Prostate gland (tissue), 2 donors: ENCODE data around the gene BMERB1. TPM values are rescaled to one million over a fixed set of nuclear protein-coding genes. Genes with fewer than 3 reads are reported as not detected.

Experiments
- DNase-seq: peaks from one replicate; pipeline ENCODE4 v3.0.0-alpha.2; 2019; ENCODE audit warnings: low spot score
- H3K27ac ChIP-seq, 2 donors: fragments of 200-600 bp; sonication (generic); 2 replicates each; pipeline ENCODE4 v1.5.1; 2017 to 2019
- H3K27me3 ChIP-seq: fragments of 200-600 bp; sonication (generic); replicated peaks from 2 replicates; pipeline ENCODE4 v1.5.1; 2019; ENCODE audit not compliant: insufficient read depth
- H3K36me3 ChIP-seq, 2 donors: fragments of 200-600 bp; sonication (generic); 1 replicate in 1 of 2; 2 replicates in 1 of 2; pipeline versions ENCODE4 v1.5.1 to v1.8.1; 2017 to 2019
- H3K4me1 ChIP-seq: fragments of 200-600 bp; sonication (generic); replicated peaks from 2 replicates; pipeline ENCODE4 v1.5.1; 2019
- H3K4me3 ChIP-seq, 2 donors: fragments of 200-600 bp; sonication (generic); 2 replicates each; pipeline ENCODE4 v1.5.1; 2017 to 2019
- H3K9me3 ChIP-seq: fragments of 200-600 bp; sonication (generic); 2 replicates; pipeline ENCODE4 v1.5.1; 2017
- POLR2A ChIP-seq: fragments of 450-650 bp; IDR thresholded peaks from one replicate; pipeline ENCODE4 v1.6.1; 2016; ENCODE audit warnings: antibody characterized with exemption, mild to moderate bottlenecking
- POLR2AphosphoS5 ChIP-seq: sonication (generic); formaldehyde crosslinking; IDR thresholded peaks from one replicate; pipeline ENCODE4 v1.6.1; 2017; ENCODE audit warnings: antibody characterized with exemption
- WGBS: methylation state at CpG from one replicate; pipeline ENCODE4 v1.1.5; 2018; 5-methylcytosine and 5-hydroxymethylcytosine counted together
- intact Hi-C: fragments of 100-400 bp; cut with DNase I; formaldehyde crosslinking; loops from one replicate; pipeline ENCODE4 v1.14.2; 2022
- total RNA-seq, 2 donors: library from RNA; depleted of rRNA; stranded (reverse); fragments of >200 nt; gene quantifications; one replicate each; pipeline ENCODE4 v1.1.0, GENCODE V29; 2016
- TF ChIP-seq, protein P1 (sequence below), 4 experiments: fragments of 200-600 bp in 2 of 4; fragments of 450-650 bp in 2 of 4; sonication (generic) in 2 of 4; IDR thresholded peaks; 1 replicate in 3 of 4; 2 replicates in 1 of 4; pipeline ENCODE4 v1.5.1; 2016 to 2019; ENCODE audit warnings: antibody characterized with exemption in 4 of 4, mild to moderate bottlenecking in 2 of 4, moderate library complexity in 2 of 4

BMERB1 gene
- total RNA-seq, 2 donors from 2014 or later, result 49.1 to 51.1 TPM

GRCh38 chr16:15434079-15434424 is 336 bp upstream of the BMERB1 start:
- Histone ChIP-seq H3K36me3 (no peaks in the 10 kb centered on the region), H3K27me3 (no peaks in the 10 kb centered on the region), H3K27ac (peak overlapping the region; percentile 59 to 64), H3K9me3 (no peaks in the 10 kb centered on the region), H3K4me1 (no peaks in the 10 kb centered on the region), H3K4me3 (peak overlapping the region; percentile 49 to 63)
- WGBS, result 23% methylated on average over 12 of the region's 12 CpGs
- TF ChIP-seq POLR2A (no peak), POLR2AphosphoS5 (no peak)
- TF ChIP-seq, protein P1, sequence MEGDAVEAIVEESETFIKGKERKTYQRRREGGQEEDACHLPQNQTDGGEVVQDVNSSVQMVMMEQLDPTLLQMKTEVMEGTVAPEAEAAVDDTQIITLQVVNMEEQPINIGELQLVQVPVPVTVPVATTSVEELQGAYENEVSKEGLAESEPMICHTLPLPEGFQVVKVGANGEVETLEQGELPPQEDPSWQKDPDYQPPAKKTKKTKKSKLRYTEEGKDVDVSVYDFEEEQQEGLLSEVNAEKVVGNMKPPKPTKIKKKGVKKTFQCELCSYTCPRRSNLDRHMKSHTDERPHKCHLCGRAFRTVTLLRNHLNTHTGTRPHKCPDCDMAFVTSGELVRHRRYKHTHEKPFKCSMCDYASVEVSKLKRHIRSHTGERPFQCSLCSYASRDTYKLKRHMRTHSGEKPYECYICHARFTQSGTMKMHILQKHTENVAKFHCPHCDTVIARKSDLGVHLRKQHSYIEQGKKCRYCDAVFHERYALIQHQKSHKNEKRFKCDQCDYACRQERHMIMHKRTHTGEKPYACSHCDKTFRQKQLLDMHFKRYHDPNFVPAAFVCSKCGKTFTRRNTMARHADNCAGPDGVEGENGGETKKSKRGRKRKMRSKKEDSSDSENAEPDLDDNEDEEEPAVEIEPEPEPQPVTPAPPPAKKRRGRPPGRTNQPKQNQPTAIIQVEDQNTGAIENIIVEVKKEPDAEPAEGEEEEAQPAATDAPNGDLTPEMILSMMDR (IDR thresholded peaks at IDR 0.05), result no peak
- no peak for DNase-seq
- intact Hi-C loops, result no loop called here

- Histone ChIP-seq H3K4me1 (no peaks in the 10 kb centered on the region), H3K9me3 (no peaks in the 10 kb centered on the region), H3K4me3 (peak overlapping the region; percentile 49 to 63), H3K36me3 (no peaks in the 10 kb centered on the region), H3K27ac (peak overlapping the region; percentile 59 to 64), H3K27me3 (no peaks in the 10 kb centered on the region)
- TF ChIP-seq POLR2AphosphoS5 (no peak), POLR2A (no peak)
- TF ChIP-seq, protein P1 (IDR thresholded peaks at IDR 0.05), result no peak
- no peak for DNase-seq
- intact Hi-C loops, result no loop called here
- WGBS, result 6% methylated on average over 22 of the region's 22 CpGs
Measured at GRCh38 chr16:15435216-15435864, 952 bp downstream of the BMERB1 start.

- H3K4me3 ChIP-seq, result no peak overlapping the region
- H3K4me1 ChIP-seq, result no peaks in the 10 kb centered on the region
- H3K27me3 ChIP-seq, result no peaks in the 10 kb centered on the region
- intact Hi-C loops, result no loop called here
- H3K9me3 ChIP-seq, result no peaks in the 10 kb centered on the region
- 82% methylated on average over 4 of the region's 4 CpGs for WGBS
- H3K27ac ChIP-seq, result no peak overlapping the region
- no peaks in the 10 kb centered on the region for H3K36me3 ChIP-seq
- TF ChIP-seq, protein P1 (IDR thresholded peaks at IDR 0.05), result no peak
- TF ChIP-seq POLR2A (no peak), POLR2AphosphoS5 (no peak)
- no peak for DNase-seq
Measured at GRCh38 chr16:15439102-15439501, 4.7 kb downstream of the BMERB1 start.

GRCh38 chr16:15439521-15439920 is 5.1 kb downstream of the BMERB1 start:
- no peak overlapping the region for H3K4me3 ChIP-seq
- TF ChIP-seq POLR2A (no peak), POLR2AphosphoS5 (no peak)
- TF ChIP-seq, protein P1 (IDR thresholded peaks at IDR 0.05), result no peak
- no peaks in the 10 kb centered on the region for H3K36me3 ChIP-seq
- no peaks in the 10 kb centered on the region for H3K9me3 ChIP-seq
- no peaks in the 10 kb centered on the region for H3K27me3 ChIP-seq
- no peak for DNase-seq
- H3K4me1 ChIP-seq, result no peaks in the 10 kb centered on the region
- WGBS, result 89% methylated on average over 4 of the region's 4 CpGs
- intact Hi-C loops, result no loop called here
- H3K27ac ChIP-seq, result no peak overlapping the region

DNA sequence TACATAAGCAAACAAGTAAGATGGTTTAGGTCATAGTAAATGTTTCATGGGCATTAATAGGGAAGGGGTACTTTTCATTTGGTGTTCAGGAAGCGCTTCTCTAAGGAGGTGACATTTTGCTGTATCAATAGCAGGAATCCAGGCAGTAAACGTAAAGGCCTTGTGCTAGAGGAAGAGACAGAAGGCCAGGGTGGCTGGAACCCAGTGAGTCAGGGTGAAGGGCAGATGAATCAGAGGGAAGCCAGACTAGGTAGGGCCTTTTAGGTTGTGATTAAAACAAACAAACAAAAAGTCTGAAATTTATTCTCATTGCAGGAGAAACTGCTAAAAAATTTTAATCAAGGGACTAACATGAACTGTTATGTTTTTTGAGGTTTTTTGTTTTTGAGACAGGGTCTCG is 6.5 kb downstream of the BMERB1 start:
- Histone ChIP-seq H3K4me3 (no peak overlapping the region), H3K4me1 (no peaks in the 10 kb centered on the region), H3K36me3 (no peaks in the 10 kb centered on the region), H3K9me3 (no peaks in the 10 kb centered on the region), H3K27ac (no peak overlapping the region), H3K27me3 (no peaks in the 10 kb centered on the region)
- 89% methylated on average over 3 of the region's 3 CpGs for WGBS
- intact Hi-C loops, result no loop called here
- no peak for DNase-seq
- TF ChIP-seq POLR2AphosphoS5, result no peak
